K562 (cell line): ENCODE measurements around the gene KCNN4. TPM values are rescaled to one million over a fixed set of nuclear protein-coding genes. Genes with fewer than 3 reads are reported as not detected.

ENCODE experiments used
- CEBPG ChIP-seq, 3 experiments: fragments of 200-800 bp in 1 of 3; sonication (Bioruptor generic) in 1 of 3; sonication (generic) in 1 of 3; formaldehyde crosslinking in 1 of 3; IDR thresholded peaks in 2 of 3; conservative IDR thresholded peaks in 1 of 3; 2 replicates each; pipeline versions ENCODE4 v1.6.1 to v1.8.0; 2016 to 2022; ENCODE audit warnings: missing compliant biosample characterization in 2 of 3, missing genetic modification characterization in 2 of 3, mild to moderate bottlenecking in 1 of 3, missing genetic modification reagents in 1 of 3
- CXXC5 ChIP-seq: fragments of 250-450 bp; sonication (Bioruptor Pico); IDR thresholded peaks from 2 replicates; pipeline ENCODE4 v1.8.0; 2022; ENCODE audit warnings: inconsistent platforms, mild to moderate bottlenecking, moderate library complexity
- FOXP4 ChIP-seq: sonication (generic); formaldehyde crosslinking; IDR thresholded peaks from 2 replicates; pipeline ENCODE4 v1.8.0; 2022; ENCODE audit warnings: mild to moderate bottlenecking, missing genetic modification reagents, borderline replicate concordance
- KDM5B ChIP-seq: fragments of 200-600 bp; sonication (generic); IDR thresholded peaks from 2 replicates; pipeline ENCODE4 v1.6.1; 2012; ENCODE audit warnings: low read depth, mild to moderate bottlenecking, moderate library complexity, low read length, control low read depth, inconsistent platforms; ENCODE audit not compliant: insufficient replicate concordance
- LEF1 ChIP-seq: fragments of 450-650 bp; IDR thresholded peaks from 2 replicates; pipeline ENCODE4 v1.6.1; 2016; ENCODE audit warnings: mild to moderate bottlenecking
- MLLT1 ChIP-seq, 2 experiments: fragments of 450-650 bp; IDR thresholded peaks; 2 replicates each; pipeline ENCODE4 v1.6.1; 2016
- NFXL1 ChIP-seq: fragments of 450-650 bp; formaldehyde crosslinking; IDR thresholded peaks from 2 replicates; pipeline ENCODE4 v1.4.0; 2021; ENCODE audit warnings: mild to moderate bottlenecking
- POLR2A ChIP-seq: fragments of 450-650 bp; conservative IDR thresholded peaks from 2 replicates; pipeline ENCODE4 v1.6.1; 2016
- POLR2AphosphoS2 ChIP-seq: IDR thresholded peaks from 2 replicates; pipeline ENCODE4 v1.6.1; 2012; ENCODE audit warnings: low read length, improper control_type of control experiment
- POLR2G ChIP-seq: fragments of 200-400 bp; formaldehyde crosslinking; IDR thresholded peaks from 2 replicates; pipeline ENCODE4 v1.6.1; 2017; ENCODE audit warnings: low read depth, mild to moderate bottlenecking, antibody characterized with exemption, low read length, moderate library complexity
- STAG1 ChIP-seq: sonication (generic); formaldehyde crosslinking; IDR thresholded peaks from 2 replicates; pipeline ENCODE4 v1.5.0; 2020; ENCODE audit warnings: missing genetic modification reagents, borderline replicate concordance
- SUPT5H ChIP-seq: fragments of 450-650 bp; IDR thresholded peaks from 2 replicates; pipeline ENCODE4 v1.6.1; 2016
- TAL1 ChIP-seq: fragments of 450-650 bp; IDR thresholded peaks from 2 replicates; pipeline ENCODE4 v1.6.1; 2016; ENCODE audit warnings: mild to moderate bottlenecking
- ZC3H11A ChIP-seq: IDR thresholded peaks from 2 replicates; pipeline ENCODE4 v1.6.1; 2012; ENCODE audit warnings: low read depth, low read length, improper control_type of control experiment
- ZC3H4 ChIP-seq: sonication (generic); formaldehyde crosslinking; IDR thresholded peaks from 2 replicates; pipeline ENCODE4 v1.9.0; 2021; ENCODE audit warnings: missing genetic modification reagents, borderline replicate concordance
- ZMIZ1 ChIP-seq, 2 experiments: fragments of 150-350 bp in 1 of 2; IDR thresholded peaks; 2 replicates each; pipeline ENCODE4 v1.6.1; 2012 to 2016; ENCODE audit warnings: low read depth in 2 of 2, low read length in 2 of 2, mild to moderate bottlenecking in 1 of 2, moderate library complexity in 1 of 2
- ZNF3 ChIP-seq: fragments of 250-450 bp; sonication (Bioruptor Pico); IDR thresholded peaks from 2 replicates; pipeline ENCODE4 v1.5.0; 2021; ENCODE audit warnings: mild to moderate bottlenecking, moderate library complexity
- ZNF696 ChIP-seq: fragments of 250-450 bp; sonication (Bioruptor Pico); conservative IDR thresholded peaks from 2 replicates; pipeline ENCODE4 v1.4.0; 2020; ENCODE audit warnings: mild to moderate bottlenecking, moderate library complexity
- polyA plus RNA-seq, 8 experiments: library from polyadenylated mRNA; depleted of rRNA in 4 of 8; stranded (reverse) in 5 of 8; unstranded in 3 of 8; fragments of >200 nt; fragmentation: Nextera tagmentation in 2 of 8; fragmentation: Illumina TruSeq in 1 of 8; extraction: Ambion mirVana in 2 of 8; extraction: Trizol in 1 of 8; gene quantifications; 2 replicates each; pipeline versions ENCODE4 v1.2.1 to v1.2.3, GENCODE V29; 2011 to 2014; ENCODE audit warnings: inconsistent platforms in 1 of 8, missing spikeins in 1 of 8
- total RNA-seq, 7 experiments: library from RNA; depleted of rRNA in 6 of 7; stranded (reverse); fragments of >200 nt in 6 of 7; fragmentation: Illumina TruSeq in 2 of 7; extraction: Trizol in 2 of 7; gene quantifications; 2 replicates each; pipeline versions ENCODE4 v1.2.1 to v1.2.3, GENCODE V29; 2011 to 2021; ENCODE audit warnings: low replicate concordance in 1 of 7
- TF ChIP-seq, protein P1 (sequence below): fragments of 250-450 bp; sonication (Bioruptor Pico); IDR thresholded peaks from 2 replicates; pipeline ENCODE4 v1.4.0; 2020; ENCODE audit warnings: mild to moderate bottlenecking

The KCNN4 gene
- total and polyA plus RNA-seq, 9 of the 15 experiments (the other 6 are each of a cell fraction or from before 2014, with no cell fraction given): 0.53 to 37.7 (median 25.9) TPM

- no peak for TF ChIP-seq CEBPG (CRISPR knock-in tag; IDR thresholded peaks at IDR 0.05)
- TF ChIP-seq CEBPG (tag; conservative IDR thresholded peaks at IDR 0.05 in 1 of 2, IDR thresholded peaks at IDR 0.05 in 1 of 2): no peak
- TF ChIP-seq ZNF3 (CRISPR knock-in tag): no peak
- no peak for TF ChIP-seq ZNF696 (CRISPR knock-in tag)
- TF ChIP-seq POLR2A: peak; percentile 57; the same call in 1 of the 2 replicates
- TF ChIP-seq TAL1: no peak
- TF ChIP-seq LEF1: no peak
- no peak for TF ChIP-seq POLR2AphosphoS2
- no peak for TF ChIP-seq ZC3H11A
- peak; percentile 40 for TF ChIP-seq KDM5B
- no peak for TF ChIP-seq CXXC5
- peak; percentile 44; the same call in 1 of the 2 replicates for TF ChIP-seq SUPT5H
- TF ChIP-seq POLR2G: peak; percentile 69
- TF ChIP-seq, protein P1, sequence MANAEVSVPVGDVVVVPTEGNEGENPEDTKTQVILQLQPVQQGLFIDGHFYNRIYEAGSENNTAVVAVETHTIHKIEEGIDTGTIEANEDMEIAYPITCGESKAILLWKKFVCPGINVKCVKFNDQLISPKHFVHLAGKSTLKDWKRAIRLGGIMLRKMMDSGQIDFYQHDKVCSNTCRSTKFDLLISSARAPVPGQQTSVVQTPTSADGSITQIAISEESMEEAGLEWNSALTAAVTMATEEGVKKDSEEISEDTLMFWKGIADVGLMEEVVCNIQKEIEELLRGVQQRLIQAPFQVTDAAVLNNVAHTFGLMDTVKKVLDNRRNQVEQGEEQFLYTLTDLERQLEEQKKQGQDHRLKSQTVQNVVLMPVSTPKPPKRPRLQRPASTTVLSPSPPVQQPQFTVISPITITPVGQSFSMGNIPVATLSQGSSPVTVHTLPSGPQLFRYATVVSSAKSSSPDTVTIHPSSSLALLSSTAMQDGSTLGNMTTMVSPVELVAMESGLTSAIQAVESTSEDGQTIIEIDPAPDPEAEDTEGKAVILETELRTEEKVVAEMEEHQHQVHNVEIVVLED: no peak
- no peak for TF ChIP-seq ZC3H4 (CRISPR knock-in tag)
- TF ChIP-seq FOXP4 (CRISPR knock-in tag): no peak
- no peak for TF ChIP-seq STAG1 (CRISPR knock-in tag)
- TF ChIP-seq ZMIZ1 (IDR thresholded peaks at IDR 0.05; ENCODE audit: low read depth in 2 of 2, low read length in 2 of 2): no peak
- TF ChIP-seq NFXL1 (CRISPR knock-in tag): no peak
- TF ChIP-seq MLLT1 (IDR thresholded peaks at IDR 0.05): peak; percentile 46 to 61; a peak in 1 of 4 replicates
Observed at GRCh38 chr19:43780706-43781525, at the start of gene KCNN4 (continued).
